MCF 10A (cell line): Measurements from ENCODE around the gene PCGF1. TPM values are rescaled to one million over a fixed set of nuclear protein-coding genes. Genes with fewer than 3 reads are reported as not detected.

Experiments
- BruUV-seq: library from RNA; stranded (reverse); fragments of 400-500 nt; replicated peaks from 2 replicates; lab custom pipeline; 2021; lab: Mats Ljungman, UMichigan
- CTCF ChIA-PET: fragments of 300-600 bp; sonication (Branson Sonifier 250); formaldehyde crosslinking; extraction: SDS; loops from one replicate; lab custom pipeline; 2021; ENCODE audit warnings: antibody characterized with exemption, inconsistent platforms; lab: Yijun Ruan, JAX
- POLR2A ChIA-PET: fragments of 300-600, 350-650 bp; sonication (Branson Sonifier 250); formaldehyde crosslinking; extraction: SDS; loops from one replicate; lab custom pipeline; 2020; ENCODE audit warnings: antibody characterized with exemption, inconsistent platforms; lab: Yijun Ruan, JAX
- DNase-seq: peaks from one replicate; pipeline ENCODE4 v3.0.0-alpha.2; 2018; ENCODE audit not compliant: unreplicated experiment
- H3K27ac Mint-ChIP-seq: one replicate; pipeline ENCODE4 v1.8.0; 2022; ENCODE audit warnings: mild to moderate bottlenecking, low read depth, mixed read lengths; ENCODE audit not compliant: unreplicated experiment
- H3K27me3 Mint-ChIP-seq: one replicate; pipeline ENCODE4 v1.8.0; 2022; ENCODE audit warnings: mixed read lengths; ENCODE audit not compliant: insufficient read depth, unreplicated experiment
- H3K36me3 Mint-ChIP-seq: one replicate; pipeline ENCODE4 v1.8.0; 2022; ENCODE audit warnings: mild to moderate bottlenecking, moderate library complexity, mixed read lengths; ENCODE audit not compliant: insufficient read depth, unreplicated experiment
- H3K4me1 Mint-ChIP-seq: one replicate; pipeline ENCODE4 v1.8.0; 2022; ENCODE audit warnings: mixed read lengths; ENCODE audit not compliant: insufficient read depth, unreplicated experiment
- H3K4me3 Mint-ChIP-seq: one replicate; pipeline ENCODE4 v1.8.0; 2022; ENCODE audit warnings: mild to moderate bottlenecking, moderate library complexity, mixed read lengths; ENCODE audit not compliant: unreplicated experiment
- H3K9me3 Mint-ChIP-seq: one replicate; pipeline ENCODE4 v1.8.0; 2022; ENCODE audit warnings: mixed read lengths; ENCODE audit not compliant: unreplicated experiment
- intact Hi-C: fragments of 100-400 bp; cut with micrococcal nuclease; formaldehyde crosslinking; loops from 2 replicates; pipeline ENCODE4 v1.14.1; 2022
- total RNA-seq: library from RNA; stranded (reverse); gene quantifications from 2 replicates; pipeline ENCODE4 v1.2.3, GENCODE V29; 2022
- TF ChIP-seq, protein P1 (sequence below): fragments of 200-600 bp; IDR thresholded peaks from one replicate; pipeline ENCODE4 v1.8.0; 2022; ENCODE audit warnings: antibody characterized with exemption, mild to moderate bottlenecking; ENCODE audit not compliant: unreplicated experiment

PCGF1 gene
- total RNA-seq, 1 experiment from 2014 or later, result 41.6 TPM

DNA sequence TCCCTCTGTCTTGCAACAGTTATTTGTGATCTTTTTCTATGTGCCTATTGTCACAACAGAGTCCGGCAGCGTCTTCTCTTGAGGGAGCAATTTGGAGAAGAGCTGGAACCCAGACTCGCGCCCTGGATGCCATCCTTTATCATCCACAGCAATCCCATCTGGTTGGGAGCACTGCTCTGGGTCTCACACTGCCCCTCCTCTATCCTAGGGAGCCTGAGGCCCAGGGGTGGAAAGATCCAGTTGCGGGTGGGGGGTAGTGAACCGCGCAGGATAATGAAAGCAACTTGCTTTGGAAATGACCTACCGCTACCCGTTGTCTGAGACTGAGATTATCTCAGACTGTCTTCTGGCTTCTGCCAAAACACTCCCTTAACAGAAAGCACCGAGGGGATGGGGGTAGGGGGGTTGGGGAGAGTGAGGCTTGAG lies 48.5 kb downstream of the PCGF1 start:
- Mint-ChIP-seq H3K27ac (peak overlapping the region; percentile 91), H3K36me3 (peaks cover 70% of the 10 kb centered on the region), H3K4me1 (peaks cover 50% of the 10 kb centered on the region), H3K9me3 (no peaks in the 10 kb centered on the region), H3K4me3 (peak overlapping the region; percentile 98), H3K27me3 (no peaks in the 10 kb centered on the region)
- intact Hi-C loops, result no loop called here
- no peak for DNase-seq
- TF ChIP-seq, protein P1, sequence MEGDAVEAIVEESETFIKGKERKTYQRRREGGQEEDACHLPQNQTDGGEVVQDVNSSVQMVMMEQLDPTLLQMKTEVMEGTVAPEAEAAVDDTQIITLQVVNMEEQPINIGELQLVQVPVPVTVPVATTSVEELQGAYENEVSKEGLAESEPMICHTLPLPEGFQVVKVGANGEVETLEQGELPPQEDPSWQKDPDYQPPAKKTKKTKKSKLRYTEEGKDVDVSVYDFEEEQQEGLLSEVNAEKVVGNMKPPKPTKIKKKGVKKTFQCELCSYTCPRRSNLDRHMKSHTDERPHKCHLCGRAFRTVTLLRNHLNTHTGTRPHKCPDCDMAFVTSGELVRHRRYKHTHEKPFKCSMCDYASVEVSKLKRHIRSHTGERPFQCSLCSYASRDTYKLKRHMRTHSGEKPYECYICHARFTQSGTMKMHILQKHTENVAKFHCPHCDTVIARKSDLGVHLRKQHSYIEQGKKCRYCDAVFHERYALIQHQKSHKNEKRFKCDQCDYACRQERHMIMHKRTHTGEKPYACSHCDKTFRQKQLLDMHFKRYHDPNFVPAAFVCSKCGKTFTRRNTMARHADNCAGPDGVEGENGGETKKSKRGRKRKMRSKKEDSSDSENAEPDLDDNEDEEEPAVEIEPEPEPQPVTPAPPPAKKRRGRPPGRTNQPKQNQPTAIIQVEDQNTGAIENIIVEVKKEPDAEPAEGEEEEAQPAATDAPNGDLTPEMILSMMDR, result no peak
- no TSS peak for BruUV-seq
- ChIA-PET CTCF (interaction anchor here (0.6 to 1.1 kb wide), 2 partner anchors 20 to 129 kb away, joined by 3 to 5 read pairs; no protein-coding TSS in a partner anchor), POLR2A (interaction anchor here (0.8 to 9.2 kb wide), 19 partner anchors 8 to 271 kb away, joined by 3 to 132 read pairs (median 8); partner anchors contain the start of genes AUP1, C2orf81, CCDC142 and DQX1)

DNA sequence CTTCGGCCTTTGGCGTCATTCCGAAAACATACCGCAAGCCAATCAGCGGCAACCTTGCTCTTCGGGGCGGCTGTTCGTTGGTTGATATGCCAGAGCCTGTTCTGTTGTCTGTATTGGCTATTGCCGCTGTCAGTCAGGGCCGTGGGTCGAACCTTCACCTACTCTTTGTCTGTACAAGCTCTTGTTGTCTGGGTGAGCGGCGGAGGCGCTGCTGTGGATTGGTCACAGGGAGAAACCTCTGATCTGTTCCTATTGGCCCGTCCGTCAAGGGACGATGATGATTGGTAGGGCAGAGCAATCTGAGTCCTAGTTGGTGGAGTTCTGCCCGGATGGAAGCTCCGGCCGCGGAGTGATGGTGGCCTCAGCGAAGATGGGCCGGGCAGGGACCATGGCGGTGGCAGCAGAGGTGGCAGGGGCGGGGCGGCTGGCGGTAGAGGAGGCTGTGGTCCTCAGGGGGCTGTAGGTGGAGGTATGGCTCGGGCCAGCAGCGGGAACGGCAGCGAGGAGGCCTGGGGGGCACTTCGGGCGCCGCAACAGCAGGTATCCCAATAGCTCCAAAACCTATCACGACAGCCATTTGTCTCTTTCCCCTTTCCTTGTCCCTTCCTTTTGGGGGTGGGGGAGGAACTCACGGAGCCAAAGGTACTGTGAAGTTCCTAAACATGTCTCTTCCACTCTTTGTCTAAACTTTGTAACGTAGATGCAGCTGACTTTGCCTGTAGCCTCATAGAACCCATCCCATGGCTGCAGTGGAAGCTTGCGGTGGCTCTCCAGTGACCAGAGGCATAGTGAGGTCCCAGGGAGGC lies 49.2 kb downstream of the PCGF1 start, which contains the start of gene WBP1:
WBP1 (plus strand) TSS at position 307 of the 806 bp plus-strand sequence; CDS start at position 472, 165 bp downstream.
- peaks cover 70% of the 10 kb centered on the region for H3K36me3 Mint-ChIP-seq
- peak; percentile 100 for DNase-seq

DNA sequence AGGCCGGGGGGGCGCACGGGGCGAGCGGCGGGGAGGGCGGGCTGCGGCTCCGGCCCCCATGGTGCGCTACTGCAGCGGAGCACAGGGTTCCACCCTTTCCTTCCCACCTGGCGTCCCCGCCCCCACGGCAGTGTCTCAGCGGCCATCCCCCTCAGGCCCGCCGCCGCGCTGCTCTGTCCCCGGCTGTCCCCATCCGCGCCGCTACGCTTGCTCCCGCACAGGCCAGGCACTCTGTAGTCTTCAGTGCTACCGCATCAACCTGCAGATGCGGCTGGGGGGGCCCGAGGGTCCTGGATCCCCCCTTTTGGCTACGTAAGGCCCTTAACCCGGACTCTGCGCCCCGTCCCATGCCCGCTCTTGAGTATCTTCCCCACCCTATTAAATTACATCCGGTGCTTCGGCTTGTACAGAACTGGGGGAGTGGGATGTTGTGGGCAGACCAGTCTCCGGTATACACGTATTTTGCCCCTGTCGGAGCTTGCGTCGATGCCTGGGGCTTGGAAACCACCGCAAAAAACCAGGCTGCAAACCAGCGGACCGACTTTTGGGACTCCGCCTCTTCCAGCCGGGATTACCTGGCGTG lies 49.9 kb downstream of the PCGF1 start:
- TF ChIP-seq, protein P1, result no peak
- CTCF ChIA-PET, result interaction anchor here (0.6 to 4.5 kb wide), 4 partner anchors 25 to 131 kb away, joined by 3 to 35 read pairs (median 5); partner anchors contain the start of genes CCDC142 and TTC31
- Mint-ChIP-seq H3K4me1 (peaks cover 46% of the 10 kb centered on the region), H3K9me3 (no peaks in the 10 kb centered on the region), H3K27me3 (no peaks in the 10 kb centered on the region), H3K36me3 (peaks cover 63% of the 10 kb centered on the region), H3K27ac (peak overlapping the region; percentile 91), H3K4me3 (peak overlapping the region; percentile 98)
- DNase-seq, result peak; percentile 58
- intact Hi-C loops, result no loop called here
- POLR2A ChIA-PET, result interaction anchor here (1.0 to 9.2 kb wide), 22 partner anchors 10 to 721 kb away, joined by 3 to 132 read pairs (median 7); partner anchors contain the start of genes AUP1, C2orf81, CCDC142 and DQX1
- no TSS peak for BruUV-seq

More for the DNA sequence above, 49.2 kb downstream of the PCGF1 start, which contains the start of gene WBP1:
- BruUV-seq, result TSS peak; percentile 30
- ChIA-PET POLR2A (interaction anchor here (0.5 to 9.2 kb wide), 27 partner anchors 9 to 1227 kb away, joined by 3 to 132 read pairs (median 5); partner anchors contain the start of genes AUP1, C2orf81, CCDC142 and DQX1), CTCF (interaction anchor here (0.6 to 1.1 kb wide), 2 partner anchors 20 to 130 kb away, joined by 3 to 5 read pairs; no protein-coding TSS in a partner anchor)
- Mint-ChIP-seq H3K27me3 (no peaks in the 10 kb centered on the region), H3K9me3 (no peaks in the 10 kb centered on the region), H3K4me1 (peaks cover 50% of the 10 kb centered on the region), H3K4me3 (peak within 1 kb of the TSS; percentile 98), H3K27ac (peak within 1 kb of the TSS; percentile 91)
- intact Hi-C loops, result no loop called here
- TF ChIP-seq, protein P1, result no peak
